Activated naive CD4-positive, alpha-beta T cell treated with anti-CD3 and anti-CD28 coated beads for 36 hours (primary cell): ENCODE data around the gene KLHL36. TPM values are rescaled to one million over a fixed set of nuclear protein-coding genes. Genes with fewer than 3 reads are reported as not detected.

Experiments used
- CTCF ChIA-PET: fragments of 350-600 bp; sonication (Branson Sonifier 250); formaldehyde crosslinking; loops from one replicate; lab custom pipeline; 2021; ENCODE audit warnings: antibody characterized with exemption; lab: Charles Lee
- DNase-seq: peaks from one replicate; pipeline ENCODE4 v3.0.0-alpha.2; 2020
- H3K27ac Mint-ChIP-seq: one replicate; pipeline ENCODE4 v1.8.0; 2021; ENCODE audit warnings: mild to moderate bottlenecking, mixed read lengths
- H3K27me3 Mint-ChIP-seq: one replicate; pipeline ENCODE4 v1.8.0; 2021; ENCODE audit warnings: low read depth, mixed read lengths
- H3K36me3 Mint-ChIP-seq: one replicate; pipeline ENCODE4 v1.8.0; 2021; ENCODE audit warnings: low read depth, mixed read lengths
- H3K4me1 Mint-ChIP-seq: one replicate; pipeline ENCODE4 v1.8.0; 2021; ENCODE audit warnings: low read depth, mixed read lengths
- H3K4me3 Mint-ChIP-seq: one replicate; pipeline ENCODE4 v1.8.0; 2021; ENCODE audit warnings: mild to moderate bottlenecking, moderate library complexity, mixed read lengths
- H3K9me3 Mint-ChIP-seq: one replicate; pipeline ENCODE4 v1.8.0; 2021; ENCODE audit warnings: mixed read lengths
- intact Hi-C: fragments of 100-400 bp; cut with micrococcal nuclease; formaldehyde crosslinking; loops from one replicate; pipeline ENCODE4 v1.15.1; 2023
- total RNA-seq, 2 experiments: library from RNA; stranded (reverse); gene quantifications; one replicate each; pipeline ENCODE4 v1.2.3, GENCODE V29; 2021

KLHL36 gene
- total RNA-seq, 2 experiments from 2014 or later, result 45.7 to 50.3 TPM

DNA sequence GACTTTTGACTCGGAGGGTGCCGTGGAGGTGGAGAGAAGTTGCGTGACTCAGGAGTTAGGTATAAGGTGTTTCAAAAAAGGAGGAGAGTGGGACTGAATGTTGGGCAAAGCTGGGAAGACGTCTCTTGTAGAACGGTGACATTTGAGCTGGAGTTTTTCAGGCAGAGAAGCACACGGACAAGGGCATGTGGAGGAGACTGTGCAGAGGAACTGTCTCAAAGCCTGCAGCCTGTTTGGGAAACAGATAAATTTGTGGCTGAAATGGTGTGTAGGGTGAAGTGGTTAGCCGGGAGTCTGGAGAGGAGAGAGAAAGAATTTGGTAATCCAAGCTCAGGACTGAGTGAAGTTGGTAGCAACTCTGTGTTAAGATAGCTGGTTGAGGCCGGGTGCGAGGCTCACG lies 61.3 kb downstream of the KLHL36 start:
- DNase-seq, result no peak
- Mint-ChIP-seq H3K27me3 (no peaks in the 10 kb centered on the region), H3K4me1 (peaks cover 70% of the 10 kb centered on the region), H3K9me3 (no peaks in the 10 kb centered on the region), H3K4me3 (no peak overlapping the region), H3K27ac (no peak overlapping the region), H3K36me3 (peaks cover 5% of the 10 kb centered on the region)
- CTCF ChIA-PET, result interaction anchor here (1.0 to 1.8 kb wide), 3 partner anchors 8 to 29 kb away, joined by 3 to 10 read pairs (median 9); no protein-coding TSS in a partner anchor
- intact Hi-C loops, result no loop called here

DNA sequence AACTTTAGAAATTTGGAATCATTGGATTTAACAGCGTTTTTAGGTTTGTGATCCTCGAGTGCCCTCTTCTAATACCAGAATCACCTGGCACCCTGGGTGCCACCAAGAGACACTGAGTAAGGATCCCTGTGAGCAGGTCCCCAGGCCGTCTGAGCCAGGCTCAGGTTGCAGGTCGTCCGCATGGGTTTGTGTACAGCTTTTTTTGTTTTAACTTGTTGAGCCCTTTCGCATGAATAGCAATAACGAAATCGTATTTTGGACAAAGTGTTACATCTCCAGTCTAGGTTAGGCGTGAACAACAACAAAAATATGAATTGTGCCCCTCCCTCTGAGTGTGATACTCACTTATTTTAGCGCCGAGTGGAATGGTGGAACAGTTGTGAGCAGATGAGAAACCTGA lies 62.4 kb downstream of the KLHL36 start:
- Mint-ChIP-seq H3K9me3 (no peaks in the 10 kb centered on the region), H3K27ac (no peak overlapping the region), H3K4me1 (peaks cover 69% of the 10 kb centered on the region), H3K4me3 (no peak overlapping the region), H3K36me3 (peaks cover 5% of the 10 kb centered on the region), H3K27me3 (no peaks in the 10 kb centered on the region)
- CTCF ChIA-PET, result interaction anchor here (1.0 to 1.7 kb wide), 2 partner anchors 9 to 88 kb away, joined by 3 to 5 read pairs; no protein-coding TSS in a partner anchor
- DNase-seq, result no peak
- intact Hi-C loops, result no loop called here

Other genes with a start within 250 kb of the KLHL36 start
- gene MEAK7, start 143.9 kb upstream of the KLHL36 start, total RNA-seq, result 1 to 10 TPM; 6.3 to 7.0 TPM
- 100 to 1,000 TPM; 325 to 328 TPM for gene COTL1, start 30.4 kb upstream of the KLHL36 start, total RNA-seq
- gene USP10, start 51.5 kb downstream of the KLHL36 start, total RNA-seq, result 10 to 100 TPM; 93.9 to 95.2 TPM
- gene CRISPLD2, start 171.5 kb downstream of the KLHL36 start, total RNA-seq, result under 1 TPM in 1 of 2 experiments, not detected in 1; 0.14 TPM